GM19455 (cell line): ENCODE results near the gene DLGAP1.
"Not testable (repeated sequence)": the region's sequence is repeated elsewhere in the genome, so short reads cannot be mapped to it uniquely, and the experiment has no call there.

Experiments
- ATAC-seq: cut with Tn5 transposase; IDR thresholded peaks from one replicate; pipeline ENCODE4 v1.9.1; 2021; ENCODE audit not compliant: unreplicated experiment

The DLGAP1 gene

GRCh38 chr18:4292696-4293095, 162.4 kb downstream of the DLGAP1 start:
- no peak for ATAC-seq

GRCh38 chr18:4287340-4287739, 167.8 kb downstream of the DLGAP1 start:
- not testable (repeated sequence) for ATAC-seq

- no peak for ATAC-seq
Observed at GRCh38 chr18:4286256-4286655, 168.9 kb downstream of the DLGAP1 start.

- no peak for ATAC-seq
Observed at GRCh38 chr18:4285525-4285924, 169.6 kb downstream of the DLGAP1 start.

- no peak for ATAC-seq
Observed at GRCh38 chr18:4284528-4284927, 170.6 kb downstream of the DLGAP1 start.

GRCh38 chr18:4283746-4284291, 171.3 kb downstream of the DLGAP1 start:
- no peak for ATAC-seq

GRCh38 chr18:4282954-4283353, 172.2 kb downstream of the DLGAP1 start:
- no peak for ATAC-seq

GRCh38 chr18:4276953-4277585, 178.0 kb downstream of the DLGAP1 start:
- ATAC-seq: no peak

GRCh38 chr18:4271952-4272351, 183.2 kb downstream of the DLGAP1 start:
- no peak for ATAC-seq

GRCh38 chr18:4270988-4271387, 184.1 kb downstream of the DLGAP1 start:
- ATAC-seq: no peak

GRCh38 chr18:4270016-4270415, 185.1 kb downstream of the DLGAP1 start:
- no peak for ATAC-seq

- ATAC-seq: no peak
Observed at GRCh38 chr18:4267641-4268040, 187.5 kb downstream of the DLGAP1 start.

GRCh38 chr18:4264347-4264791, 190.7 kb downstream of the DLGAP1 start:
- ATAC-seq: no peak

GRCh38 chr18:4260107-4260506, 195.0 kb downstream of the DLGAP1 start:
- no peak for ATAC-seq

GRCh38 chr18:4256766-4257417, 198.2 kb downstream of the DLGAP1 start:
- ATAC-seq: no peak

GRCh38 chr18:4254840-4255239, 200.3 kb downstream of the DLGAP1 start:
- ATAC-seq: no peak

GRCh38 chr18:4252829-4253228, 202.3 kb downstream of the DLGAP1 start:
- ATAC-seq: no peak

GRCh38 chr18:4251873-4252272, 203.2 kb downstream of the DLGAP1 start:
- ATAC-seq: no peak

GRCh38 chr18:4251206-4251605, 203.9 kb downstream of the DLGAP1 start:
- no peak for ATAC-seq

- ATAC-seq: no peak
Observed at GRCh38 chr18:4250141-4250540, 205.0 kb downstream of the DLGAP1 start.

GRCh38 chr18:4248686-4249085, 206.4 kb downstream of the DLGAP1 start:
- ATAC-seq: no peak

GRCh38 chr18:4246374-4246773, 208.7 kb downstream of the DLGAP1 start:
- no peak for ATAC-seq
